ENCODE data around the gene AJAP1.

The AJAP1 gene

GRCh38 chr1:4673494-4673893 is 19.1 kb downstream of the AJAP1 start:
- DNase-seq (ENCODE audit: low spot score in 2 of 2): no peak
- Histone ChIP-seq H3K4me3 (no peak overlapping the region), H3K4me1 (no peaks in the 10 kb centered on the region), H3K27me3 (ENCODE audit: low read depth) (no peaks in the 10 kb centered on the region), H3K36me3 (replicated peaks) (no peaks in the 10 kb centered on the region), H3K9me3 (no peaks in the 10 kb centered on the region)
- in situ Hi-C loops (cut with MboI; ENCODE audit: low sequenced_read_pairs): no loop called here

GRCh38 chr1:4674117-4674516 is 19.7 kb downstream of the AJAP1 start:
- no peaks in the 10 kb centered on the region for H3K27me3 ChIP-seq (ENCODE audit: low read depth)
- H3K4me3 ChIP-seq: no peak overlapping the region
- in situ Hi-C loops (cut with MboI; ENCODE audit: low sequenced_read_pairs): no loop called here
- H3K36me3 ChIP-seq (replicated peaks): no peaks in the 10 kb centered on the region
- H3K4me1 ChIP-seq: no peaks in the 10 kb centered on the region
- DNase-seq (ENCODE audit: low spot score in 2 of 2): no peak
- H3K9me3 ChIP-seq: no peaks in the 10 kb centered on the region

DNA sequence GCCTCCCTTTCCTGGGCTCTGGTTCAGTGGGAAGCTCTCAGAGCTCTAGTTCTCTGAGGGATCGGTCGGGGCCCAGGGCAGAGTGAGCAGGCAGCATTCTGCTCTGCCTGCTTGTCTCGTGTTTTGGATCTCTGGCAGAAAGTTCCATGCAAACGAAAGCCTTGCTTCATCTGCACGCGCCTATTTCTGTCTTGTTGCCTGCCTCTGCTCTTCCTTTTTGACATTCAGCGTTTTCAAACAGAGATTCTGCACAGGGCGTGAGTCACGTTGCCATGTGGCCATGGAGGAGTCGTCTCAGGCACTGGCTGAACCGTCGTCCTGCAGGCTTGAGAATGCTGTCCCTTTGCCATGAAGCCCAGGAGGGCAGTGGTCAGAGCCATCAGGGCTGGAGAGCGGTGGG is 20.3 kb downstream of the AJAP1 start:
- H3K36me3 ChIP-seq (replicated peaks): no peaks in the 10 kb centered on the region
- H3K4me1 ChIP-seq: no peaks in the 10 kb centered on the region
- no peaks in the 10 kb centered on the region for H3K27me3 ChIP-seq (ENCODE audit: low read depth)
- in situ Hi-C loops (cut with MboI; ENCODE audit: low sequenced_read_pairs): no loop called here
- H3K4me3 ChIP-seq: no peak overlapping the region
- H3K9me3 ChIP-seq: no peaks in the 10 kb centered on the region
- no peak for DNase-seq (ENCODE audit: low spot score in 2 of 2)

DNA sequence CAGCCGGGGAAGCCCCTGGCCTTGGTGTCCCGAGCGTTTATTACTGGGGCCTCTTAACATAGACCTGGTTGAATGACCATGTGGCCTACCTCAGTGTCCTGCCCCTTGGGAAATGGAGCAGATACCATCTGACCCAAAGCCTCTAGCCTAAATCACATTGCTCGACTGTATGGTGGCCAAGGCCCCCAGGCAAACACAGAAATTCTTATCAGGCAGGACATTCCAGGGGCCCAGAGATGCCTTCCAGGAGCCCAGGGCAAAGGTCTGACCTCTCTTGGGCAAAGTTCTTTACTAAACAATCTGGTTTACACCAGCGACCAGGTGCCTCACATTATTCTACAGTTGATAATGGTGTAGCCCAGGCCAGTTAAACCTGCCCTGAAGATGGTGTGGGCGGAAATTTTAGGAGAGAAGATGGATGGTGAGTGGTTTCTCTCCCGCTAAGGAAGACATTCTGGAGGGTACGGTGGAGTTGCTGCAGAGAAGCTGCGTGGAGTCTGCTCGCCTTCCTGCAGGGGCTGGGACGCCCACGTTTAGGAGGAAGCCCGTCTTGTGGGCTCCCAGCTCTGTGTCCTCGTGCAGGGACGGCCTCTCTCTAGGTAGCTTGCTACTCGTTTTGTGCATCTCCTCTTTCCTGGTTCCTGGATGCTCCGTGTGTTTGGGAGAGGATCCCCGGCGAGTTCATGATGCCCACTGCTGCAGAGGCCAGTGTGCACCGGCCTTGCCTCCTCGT is 21.2 kb downstream of the AJAP1 start:
- Histone ChIP-seq H3K9me3 (no peaks in the 10 kb centered on the region), H3K36me3 (replicated peaks) (no peaks in the 10 kb centered on the region), H3K4me1 (no peaks in the 10 kb centered on the region), H3K4me3 (no peak overlapping the region), H3K27me3 (ENCODE audit: low read depth) (no peaks in the 10 kb centered on the region)
- in situ Hi-C loops (cut with MboI; ENCODE audit: low sequenced_read_pairs): no loop called here
- no peak for DNase-seq (ENCODE audit: low spot score in 2 of 2)

DNA sequence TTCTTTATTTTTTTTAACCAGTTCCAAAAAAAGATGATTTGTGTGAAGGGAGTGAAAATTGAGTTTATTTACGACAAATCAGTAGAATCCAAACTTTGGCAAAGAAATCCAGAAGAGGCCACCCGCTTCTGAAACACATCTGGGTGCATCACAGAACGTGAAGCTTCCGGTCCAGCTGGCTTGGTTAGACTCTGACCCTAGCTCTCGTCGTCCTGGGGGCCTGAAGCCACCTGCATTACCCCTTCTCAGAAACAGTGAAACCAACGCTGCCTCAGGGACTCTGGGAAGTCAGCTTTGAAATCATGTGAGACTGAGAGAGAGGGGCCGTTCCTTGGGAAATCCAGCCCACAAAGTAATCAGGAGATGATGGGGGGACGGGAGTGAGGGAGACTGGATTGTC is 21.8 kb downstream of the AJAP1 start:
- H3K36me3 ChIP-seq (replicated peaks): no peaks in the 10 kb centered on the region
- H3K4me3 ChIP-seq: no peak overlapping the region
- H3K9me3 ChIP-seq: no peaks in the 10 kb centered on the region
- no peaks in the 10 kb centered on the region for H3K27me3 ChIP-seq (ENCODE audit: low read depth)
- no peaks in the 10 kb centered on the region for H3K4me1 ChIP-seq
- in situ Hi-C loops (cut with MboI; ENCODE audit: low sequenced_read_pairs): no loop called here
- DNase-seq (ENCODE audit: low spot score in 2 of 2): no peak

- in situ Hi-C loops (cut with MboI; ENCODE audit: low sequenced_read_pairs): no loop called here
- Histone ChIP-seq H3K4me1 (no peaks in the 10 kb centered on the region), H3K27me3 (ENCODE audit: low read depth) (no peaks in the 10 kb centered on the region), H3K36me3 (replicated peaks) (no peaks in the 10 kb centered on the region), H3K4me3 (no peak overlapping the region), H3K9me3 (no peaks in the 10 kb centered on the region)
- no peak for DNase-seq (ENCODE audit: low spot score in 2 of 2)
Observed at GRCh38 chr1:4677608-4678007, 23.2 kb downstream of the AJAP1 start.

DNA sequence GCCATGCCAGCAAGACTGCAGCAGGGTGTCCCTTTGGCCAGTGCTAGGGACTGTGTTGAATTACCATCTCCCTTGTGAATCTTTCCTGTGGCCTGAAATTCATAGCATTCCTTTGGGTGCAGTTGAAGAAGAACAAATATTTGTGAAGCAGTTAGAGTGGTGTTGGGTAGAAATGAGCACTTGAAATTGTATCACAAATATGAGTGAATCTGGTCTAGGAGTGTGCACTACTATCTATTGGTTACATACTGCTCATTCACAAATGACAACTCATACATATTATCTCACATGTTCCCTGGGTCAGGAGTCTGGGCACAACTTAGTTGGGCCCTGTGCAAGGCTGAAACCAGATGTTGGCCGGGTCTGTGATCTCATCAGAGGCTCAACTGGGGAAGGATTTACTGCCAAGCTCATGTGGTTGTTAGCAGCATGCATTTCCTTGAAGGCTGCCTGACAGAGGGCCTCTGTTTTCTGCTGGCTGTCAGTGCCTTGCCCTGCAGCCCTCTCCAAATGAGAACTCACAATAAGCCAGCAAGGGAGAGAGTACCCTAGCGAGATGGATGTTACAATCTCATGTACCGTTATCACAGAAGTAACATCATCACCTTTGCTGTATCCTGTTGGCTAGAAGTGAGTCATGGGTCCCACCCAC is 23.8 kb downstream of the AJAP1 start:
- in situ Hi-C loops (cut with MboI; ENCODE audit: low sequenced_read_pairs): no loop called here
- no peaks in the 10 kb centered on the region for H3K9me3 ChIP-seq
- no peak for DNase-seq (ENCODE audit: low spot score in 2 of 2)
- no peaks in the 10 kb centered on the region for H3K4me1 ChIP-seq
- H3K36me3 ChIP-seq (replicated peaks): no peaks in the 10 kb centered on the region
- no peaks in the 10 kb centered on the region for H3K27me3 ChIP-seq (ENCODE audit: low read depth)
- no peak overlapping the region for H3K4me3 ChIP-seq

DNA sequence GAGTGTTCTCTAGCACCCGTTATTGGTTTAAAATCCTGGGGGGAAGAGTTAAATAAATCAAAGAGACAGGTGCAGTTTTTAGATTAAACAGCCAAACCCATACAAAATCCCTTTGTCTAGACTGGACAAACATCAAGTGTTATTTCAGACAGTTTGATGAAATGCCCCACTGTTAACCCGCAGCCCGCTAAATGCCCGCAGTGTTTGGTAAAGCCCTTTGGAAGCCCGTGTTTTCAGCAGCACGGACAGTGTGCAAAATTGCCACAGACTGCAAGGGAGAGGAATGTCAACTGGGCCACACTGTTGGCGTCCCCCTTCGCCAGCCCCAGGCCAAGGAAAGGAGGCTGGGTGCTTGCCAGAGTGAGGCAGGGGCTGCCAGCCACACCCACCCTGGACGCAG is 26.6 kb downstream of the AJAP1 start:
- H3K27me3 ChIP-seq (ENCODE audit: low read depth): no peaks in the 10 kb centered on the region
- no peaks in the 10 kb centered on the region for H3K4me1 ChIP-seq
- H3K4me3 ChIP-seq: no peak overlapping the region
- no peaks in the 10 kb centered on the region for H3K9me3 ChIP-seq
- no peaks in the 10 kb centered on the region for H3K36me3 ChIP-seq (replicated peaks)
- in situ Hi-C loops (cut with MboI; ENCODE audit: low sequenced_read_pairs): no loop called here
- DNase-seq (ENCODE audit: low spot score in 2 of 2): no peak

DNA sequence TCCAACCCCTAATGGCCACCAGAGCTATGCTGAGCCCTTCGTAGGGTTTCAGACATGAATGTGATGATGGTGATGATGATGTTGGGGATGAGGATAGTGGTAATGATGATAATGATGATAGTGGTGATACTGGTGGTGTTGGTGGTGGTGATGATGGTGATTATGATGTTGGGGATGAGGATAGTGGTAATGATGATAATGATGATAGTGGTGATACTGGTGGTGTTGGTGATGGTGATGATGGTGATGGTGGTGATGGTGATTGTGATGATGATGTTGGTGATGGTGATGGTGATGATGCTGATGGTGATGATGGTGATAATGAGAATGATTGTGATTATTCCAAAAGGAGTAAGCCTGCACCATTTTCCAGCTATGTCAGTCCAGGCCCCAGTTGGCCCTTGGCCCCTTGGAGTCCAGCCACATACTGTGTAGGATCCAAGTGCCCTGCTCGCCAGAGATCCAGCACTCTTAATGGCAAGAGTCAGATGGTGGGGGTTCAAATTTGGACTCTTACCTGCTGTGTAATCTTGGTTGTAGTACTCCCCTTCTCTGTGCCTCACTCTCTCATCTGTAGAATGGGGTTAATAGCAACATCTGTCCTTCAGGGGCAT is 28.3 kb downstream of the AJAP1 start:
- H3K27me3 ChIP-seq (ENCODE audit: low read depth): no peaks in the 10 kb centered on the region
- H3K9me3 ChIP-seq: no peaks in the 10 kb centered on the region
- no peaks in the 10 kb centered on the region for H3K4me1 ChIP-seq
- no peaks in the 10 kb centered on the region for H3K36me3 ChIP-seq (replicated peaks)
- DNase-seq (ENCODE audit: low spot score in 2 of 2): no peak
- in situ Hi-C loops (cut with MboI; ENCODE audit: low sequenced_read_pairs): no loop called here
- H3K4me3 ChIP-seq: no peak overlapping the region

GRCh38 chr1:4684136-4684535 is 29.7 kb downstream of the AJAP1 start:
- DNase-seq (ENCODE audit: low spot score in 2 of 2): no peak
- Histone ChIP-seq H3K36me3 (replicated peaks) (no peaks in the 10 kb centered on the region), H3K9me3 (no peaks in the 10 kb centered on the region), H3K4me1 (no peaks in the 10 kb centered on the region), H3K4me3 (no peak overlapping the region), H3K27me3 (ENCODE audit: low read depth) (no peaks in the 10 kb centered on the region)
- in situ Hi-C loops (cut with MboI; ENCODE audit: low sequenced_read_pairs): no loop called here

GRCh38 chr1:4684864-4685522 is 30.6 kb downstream of the AJAP1 start:
- H3K4me3 ChIP-seq: no peak overlapping the region
- H3K27me3 ChIP-seq (ENCODE audit: low read depth): no peaks in the 10 kb centered on the region
- no peaks in the 10 kb centered on the region for H3K36me3 ChIP-seq (replicated peaks)
- no peaks in the 10 kb centered on the region for H3K4me1 ChIP-seq
- in situ Hi-C loops (cut with MboI; ENCODE audit: low sequenced_read_pairs): no loop called here
- no peak for DNase-seq (ENCODE audit: low spot score in 2 of 2)
- H3K9me3 ChIP-seq: no peaks in the 10 kb centered on the region

DNA sequence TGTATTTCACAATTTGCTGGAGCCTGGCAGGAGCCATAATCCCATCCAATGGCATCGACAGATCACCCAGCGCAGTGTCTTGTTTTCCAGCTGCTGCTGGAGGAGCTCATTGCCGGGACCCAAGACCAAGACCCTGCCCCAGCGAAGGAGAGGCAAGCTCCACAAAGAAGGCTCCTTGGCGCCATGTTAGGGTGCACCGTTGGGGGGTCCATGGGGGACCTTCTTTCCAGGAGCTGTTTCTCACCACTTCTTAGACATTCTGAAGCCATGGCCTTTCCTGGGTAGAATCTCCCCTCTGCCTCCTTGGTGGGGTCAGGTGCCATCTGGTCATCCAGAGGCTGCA is 31.1 kb downstream of the AJAP1 start:
- Histone ChIP-seq H3K27me3 (ENCODE audit: low read depth) (no peaks in the 10 kb centered on the region), H3K36me3 (replicated peaks) (no peaks in the 10 kb centered on the region), H3K9me3 (no peaks in the 10 kb centered on the region), H3K4me1 (no peaks in the 10 kb centered on the region), H3K4me3 (no peak overlapping the region)
- in situ Hi-C loops (cut with MboI; ENCODE audit: low sequenced_read_pairs): no loop called here
- no peak for DNase-seq (ENCODE audit: low spot score in 2 of 2)

DNA sequence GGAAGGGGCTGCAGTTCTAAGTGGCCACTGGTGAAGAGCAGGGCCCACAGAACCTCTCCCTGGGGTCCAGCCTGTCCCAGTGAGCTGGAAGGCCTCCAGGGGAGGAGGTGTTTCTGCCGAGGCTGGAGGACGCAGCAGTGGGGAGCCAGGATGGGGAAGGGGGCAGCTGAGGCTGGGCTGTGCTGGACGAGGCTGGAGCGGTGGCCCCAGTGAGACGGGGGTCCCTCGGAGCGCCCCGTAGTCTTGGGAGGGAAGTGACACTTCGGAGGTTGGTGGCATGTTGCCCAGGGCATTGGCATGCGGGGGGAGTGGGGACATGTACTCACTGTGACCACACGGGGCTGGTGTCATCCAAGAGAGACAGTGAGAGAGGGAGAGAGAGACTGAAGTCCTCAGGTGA is 33.5 kb downstream of the AJAP1 start:
- in situ Hi-C loops (cut with MboI; ENCODE audit: low sequenced_read_pairs): no loop called here
- Histone ChIP-seq H3K27me3 (ENCODE audit: low read depth) (no peaks in the 10 kb centered on the region), H3K9me3 (no peaks in the 10 kb centered on the region), H3K36me3 (replicated peaks) (no peaks in the 10 kb centered on the region), H3K4me3 (no peak overlapping the region), H3K4me1 (no peaks in the 10 kb centered on the region)
- DNase-seq (ENCODE audit: low spot score in 2 of 2): no peak

DNA sequence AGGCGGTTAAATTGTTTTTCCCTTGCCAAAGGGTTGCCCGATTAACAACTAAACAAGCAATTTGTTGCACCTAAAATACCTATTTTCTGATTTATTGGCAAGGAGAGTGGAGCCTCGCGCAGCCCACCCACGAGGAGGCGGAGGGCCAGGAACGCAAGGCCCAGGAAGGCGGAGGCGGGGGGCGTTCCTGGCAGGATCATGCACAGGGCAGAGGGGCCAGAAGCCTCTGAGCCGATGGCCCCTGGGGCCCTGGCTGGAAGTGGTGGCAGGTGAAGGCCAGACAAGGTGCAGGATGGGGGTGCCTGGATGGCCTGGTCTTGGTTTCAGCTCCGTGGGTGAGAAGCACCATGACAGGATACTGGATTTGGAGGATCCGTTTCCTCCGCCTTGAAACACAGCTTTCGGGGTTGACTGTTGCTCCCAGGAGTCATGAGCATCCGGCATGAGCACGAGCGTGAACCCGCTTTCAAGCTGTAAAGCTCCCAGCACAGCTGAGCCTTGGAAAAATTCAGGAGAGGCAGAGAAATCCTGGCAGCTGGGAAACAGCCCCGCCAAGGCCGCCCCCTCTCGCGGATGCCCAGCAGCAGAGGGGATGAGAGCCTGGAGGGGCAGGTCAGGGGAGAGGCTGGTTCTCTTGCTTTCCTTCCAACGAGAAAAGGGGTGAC is 35.0 kb downstream of the AJAP1 start:
- H3K27me3 ChIP-seq (ENCODE audit: low read depth): no peaks in the 10 kb centered on the region
- H3K36me3 ChIP-seq (replicated peaks): no peaks in the 10 kb centered on the region
- no peak overlapping the region for H3K4me3 ChIP-seq
- no peaks in the 10 kb centered on the region for H3K4me1 ChIP-seq
- H3K9me3 ChIP-seq: no peaks in the 10 kb centered on the region
- no peak for DNase-seq (ENCODE audit: low spot score in 2 of 2)
- in situ Hi-C loops (cut with MboI; ENCODE audit: low sequenced_read_pairs): no loop called here
